ENCODE data around the gene TUBB2A. TPM values are rescaled to one million over a fixed set of nuclear protein-coding genes. Genes with fewer than 3 reads are reported as not detected.

TUBB2A gene
- total and polyA plus RNA-seq, 9 donors = 72.0 to 103 (median 83.1) TPM

- H3K9me3 ChIP-seq (replicated peaks; ENCODE audit: control insufficient read depth, low read depth, low read length) = no peaks in the 10 kb centered on the region
- DNase-seq = no peak
- no peak overlapping the region for H3K27ac ChIP-seq (ENCODE audit: low read length)
- no peaks in the 10 kb centered on the region for H3K4me1 ChIP-seq (ENCODE audit: control insufficient read depth, insufficient read depth, low read length)
- no CpG with 5 or more reads among the region's 2 CpGs for WGBS (ENCODE audit: insufficient coverage)
- no peaks in the 10 kb centered on the region for H3K27me3 ChIP-seq (ENCODE audit: control insufficient read depth, insufficient read depth, low read length)
- no peak overlapping the region for H3K4me3 ChIP-seq (ENCODE audit: low read length)
- peaks cover 30% of the 10 kb centered on the region for H3K36me3 ChIP-seq (ENCODE audit: control insufficient read depth, insufficient read depth, low read length)
These were observed 31.5 kb downstream of the TUBB2A start for GRCh38 chr6:3125815-3126214.

- no peak for DNase-seq
- no peaks in the 10 kb centered on the region for H3K9me3 ChIP-seq (replicated peaks; ENCODE audit: control insufficient read depth, low read depth, low read length)
- no peak overlapping the region for H3K4me3 ChIP-seq (ENCODE audit: low read length)
- peaks cover 18% of the 10 kb centered on the region for H3K36me3 ChIP-seq (ENCODE audit: control insufficient read depth, insufficient read depth, low read length)
- no peaks in the 10 kb centered on the region for H3K4me1 ChIP-seq (ENCODE audit: control insufficient read depth, insufficient read depth, low read length)
- no peak overlapping the region for H3K27ac ChIP-seq (ENCODE audit: low read length)
- no peaks in the 10 kb centered on the region for H3K27me3 ChIP-seq (ENCODE audit: control insufficient read depth, insufficient read depth, low read length)
- 85% methylated on average over 4 of the region's 8 CpGs for WGBS (ENCODE audit: insufficient coverage)
These were observed 32.7 kb downstream of the TUBB2A start for GRCh38 chr6:3124667-3125066.

- Histone ChIP-seq H3K9me3 (replicated peaks; ENCODE audit: control insufficient read depth, low read depth, low read length) (no peaks in the 10 kb centered on the region), H3K36me3 (ENCODE audit: control insufficient read depth, insufficient read depth, low read length) (peaks cover 5% of the 10 kb centered on the region), H3K27me3 (ENCODE audit: control insufficient read depth, insufficient read depth, low read length) (no peaks in the 10 kb centered on the region), H3K4me3 (ENCODE audit: low read length) (no peak overlapping the region), H3K27ac (ENCODE audit: low read length) (no peak overlapping the region), H3K4me1 (ENCODE audit: control insufficient read depth, insufficient read depth, low read length) (peaks cover 8% of the 10 kb centered on the region)
- WGBS (ENCODE audit: insufficient coverage) = 89% methylated on average over 9 of the region's 9 CpGs
- no peak for DNase-seq
These were observed 34.5 kb downstream of the TUBB2A start for GRCh38 chr6:3122823-3123182.

GRCh38 chr6:3120765-3121089 is 36.6 kb downstream of the TUBB2A start:
- Histone ChIP-seq H3K4me3 (ENCODE audit: low read length) (no peak overlapping the region), H3K27me3 (ENCODE audit: control insufficient read depth, insufficient read depth, low read length) (no peaks in the 10 kb centered on the region), H3K27ac (ENCODE audit: low read length) (no peak overlapping the region), H3K9me3 (replicated peaks; ENCODE audit: control insufficient read depth, low read depth, low read length) (no peaks in the 10 kb centered on the region), H3K36me3 (ENCODE audit: control insufficient read depth, insufficient read depth, low read length) (peaks cover 5% of the 10 kb centered on the region), H3K4me1 (ENCODE audit: control insufficient read depth, insufficient read depth, low read length) (peaks cover 12% of the 10 kb centered on the region)
- 82% methylated on average over 4 of the region's 5 CpGs for WGBS (ENCODE audit: insufficient coverage)
- no peak for DNase-seq

GRCh38 chr6:3119040-3119723 is 38.2 kb downstream of the TUBB2A start:
- Histone ChIP-seq H3K27ac (ENCODE audit: low read length) (peak overlapping the region; percentile 69), H3K36me3 (ENCODE audit: control insufficient read depth, insufficient read depth, low read length) (peaks cover 12% of the 10 kb centered on the region), H3K9me3 (replicated peaks; ENCODE audit: control insufficient read depth, low read depth, low read length) (no peaks in the 10 kb centered on the region), H3K27me3 (ENCODE audit: control insufficient read depth, insufficient read depth, low read length) (no peaks in the 10 kb centered on the region), H3K4me1 (ENCODE audit: control insufficient read depth, insufficient read depth, low read length) (peaks cover 16% of the 10 kb centered on the region), H3K4me3 (ENCODE audit: low read length) (peak overlapping the region; percentile 85)
- 0% methylated on average over 14 of the region's 19 CpGs for WGBS (ENCODE audit: insufficient coverage)
- DNase-seq = no peak

- peak within 1 kb of the TSS; percentile 85 for H3K4me3 ChIP-seq (ENCODE audit: low read length)
- WGBS (ENCODE audit: insufficient coverage) = under 1% methylated on average over 89 of the region's 89 CpGs
- peak; percentile 97 for DNase-seq
These were observed 38.8 kb downstream of the TUBB2A start, which contains the start of gene BPHL for GRCh38 chr6:3118353-3119039. TSS of gene BPHL (plus strand) at chr6:3118711. CDS start at chr6:3118741, 30 bp downstream.

GRCh38 chr6:3117912-3118352 is 39.4 kb downstream of the TUBB2A start:
- WGBS (ENCODE audit: insufficient coverage) = 3% methylated on average over 3 of the region's 8 CpGs
- DNase-seq = no peak
- peaks cover 16% of the 10 kb centered on the region for H3K4me1 ChIP-seq (ENCODE audit: control insufficient read depth, insufficient read depth, low read length)
- no peaks in the 10 kb centered on the region for H3K9me3 ChIP-seq (replicated peaks; ENCODE audit: control insufficient read depth, low read depth, low read length)
- peak overlapping the region; percentile 85 for H3K4me3 ChIP-seq (ENCODE audit: low read length)
- peak overlapping the region; percentile 98 for H3K27ac ChIP-seq (ENCODE audit: low read length)
- peaks cover 22% of the 10 kb centered on the region for H3K36me3 ChIP-seq (ENCODE audit: control insufficient read depth, insufficient read depth, low read length)
- H3K27me3 ChIP-seq (ENCODE audit: control insufficient read depth, insufficient read depth, low read length) = no peaks in the 10 kb centered on the region

More at GRCh38 chr6:3118353-3119039, 38.8 kb downstream of the TUBB2A start, which contains the start of gene BPHL:
- Histone ChIP-seq H3K4me1 (ENCODE audit: control insufficient read depth, insufficient read depth, low read length) (peaks cover 16% of the 10 kb centered on the region), H3K9me3 (replicated peaks; ENCODE audit: control insufficient read depth, low read depth, low read length) (no peaks in the 10 kb centered on the region), H3K27me3 (ENCODE audit: control insufficient read depth, insufficient read depth, low read length) (no peaks in the 10 kb centered on the region), H3K36me3 (ENCODE audit: control insufficient read depth, insufficient read depth, low read length) (peaks cover 18% of the 10 kb centered on the region), H3K27ac (ENCODE audit: low read length) (peak within 1 kb of the TSS; percentile 98)

GRCh38 chr6:3114377-3114776 is 43.0 kb downstream of the TUBB2A start:
- Histone ChIP-seq H3K4me1 (ENCODE audit: control insufficient read depth, insufficient read depth, low read length) (peaks cover 14% of the 10 kb centered on the region), H3K36me3 (ENCODE audit: control insufficient read depth, insufficient read depth, low read length) (peaks cover 47% of the 10 kb centered on the region), H3K9me3 (replicated peaks; ENCODE audit: control insufficient read depth, low read depth, low read length) (no peaks in the 10 kb centered on the region), H3K4me3 (ENCODE audit: low read length) (no peak overlapping the region), H3K27ac (ENCODE audit: low read length) (no peak overlapping the region), H3K27me3 (ENCODE audit: control insufficient read depth, insufficient read depth, low read length) (no peaks in the 10 kb centered on the region)
- 100% methylated on average over 2 of the region's 6 CpGs for WGBS (ENCODE audit: insufficient coverage)
- no peak for DNase-seq

GRCh38 chr6:3109761-3110160 is 47.6 kb downstream of the TUBB2A start:
- Histone ChIP-seq H3K4me3 (ENCODE audit: low read length) (no peak overlapping the region), H3K27me3 (ENCODE audit: control insufficient read depth, insufficient read depth, low read length) (no peaks in the 10 kb centered on the region), H3K9me3 (replicated peaks; ENCODE audit: control insufficient read depth, low read depth, low read length) (no peaks in the 10 kb centered on the region), H3K4me1 (ENCODE audit: control insufficient read depth, insufficient read depth, low read length) (peaks cover 4% of the 10 kb centered on the region), H3K27ac (ENCODE audit: low read length) (no peak overlapping the region), H3K36me3 (ENCODE audit: control insufficient read depth, insufficient read depth, low read length) (peaks cover 78% of the 10 kb centered on the region)
- WGBS (ENCODE audit: insufficient coverage) = no CpG with 5 or more reads among the region's 3 CpGs
- no peak for DNase-seq

- H3K9me3 ChIP-seq (replicated peaks; ENCODE audit: control insufficient read depth, low read depth, low read length) = no peaks in the 10 kb centered on the region
- H3K27me3 ChIP-seq (ENCODE audit: control insufficient read depth, insufficient read depth, low read length) = no peaks in the 10 kb centered on the region
- H3K4me3 ChIP-seq (ENCODE audit: low read length) = no peak overlapping the region
- H3K36me3 ChIP-seq (ENCODE audit: control insufficient read depth, insufficient read depth, low read length) = peaks cover 74% of the 10 kb centered on the region
- H3K27ac ChIP-seq (ENCODE audit: low read length) = no peak overlapping the region
- DNase-seq = no peak
- 82% methylated on average over 9 of the region's 10 CpGs for WGBS (ENCODE audit: insufficient coverage)
- H3K4me1 ChIP-seq (ENCODE audit: control insufficient read depth, insufficient read depth, low read length) = no peaks in the 10 kb centered on the region
These were observed 48.5 kb downstream of the TUBB2A start for GRCh38 chr6:3108746-3109414.
